HG03108 (cell line): ENCODE results near the gene GCNT2.
"Not testable (repeated sequence)": the region's sequence is repeated elsewhere in the genome, so short reads cannot be mapped to it uniquely, and the experiment has no call there.

Source experiments
- ATAC-seq: cut with Tn5 transposase; IDR thresholded peaks from one replicate; pipeline ENCODE4 v1.9.1; 2021; ENCODE audit warnings: moderate library complexity; ENCODE audit not compliant: unreplicated experiment

Gene GCNT2

DNA sequence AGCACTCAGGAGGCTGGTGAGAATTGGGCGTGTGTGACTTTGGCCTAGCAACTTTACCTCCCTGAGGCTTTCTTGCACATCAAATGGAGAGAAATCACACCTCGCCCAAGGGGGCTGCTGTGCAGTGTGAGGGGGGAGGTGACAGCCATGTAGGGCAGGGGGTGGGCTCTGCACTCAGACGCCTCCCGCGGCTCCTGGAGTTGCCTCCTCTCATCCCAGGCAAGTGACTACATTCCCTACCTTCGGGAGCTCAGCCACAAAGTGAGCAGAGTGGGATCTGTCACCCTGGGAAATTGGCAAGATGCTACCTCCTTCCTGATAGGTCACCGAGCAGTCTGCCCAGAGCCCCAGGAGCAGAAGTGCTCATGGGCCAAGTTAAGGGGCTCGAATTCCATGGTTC, 56.0 kb downstream of the GCNT2 start:
- no peak for ATAC-seq

DNA sequence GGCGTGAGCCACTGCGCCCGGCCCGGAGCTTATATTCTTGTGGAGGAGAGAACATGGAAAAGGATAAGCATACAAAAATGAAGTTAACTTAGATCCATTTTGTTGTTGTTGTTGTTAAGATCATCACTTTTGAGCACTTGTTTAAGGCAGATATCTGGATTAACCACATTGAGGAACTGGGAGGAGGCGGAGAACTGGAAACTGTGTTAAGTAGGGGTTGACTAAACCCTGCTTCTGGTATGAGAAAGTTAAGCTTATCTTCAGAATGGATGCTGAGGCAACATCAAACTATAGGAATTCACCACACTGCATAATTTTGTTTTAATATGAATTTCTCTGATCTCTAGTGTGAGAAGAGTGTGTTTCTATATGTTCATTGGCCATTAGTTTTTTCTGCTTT, 57.6 kb downstream of the GCNT2 start:
- no peak for ATAC-seq

DNA sequence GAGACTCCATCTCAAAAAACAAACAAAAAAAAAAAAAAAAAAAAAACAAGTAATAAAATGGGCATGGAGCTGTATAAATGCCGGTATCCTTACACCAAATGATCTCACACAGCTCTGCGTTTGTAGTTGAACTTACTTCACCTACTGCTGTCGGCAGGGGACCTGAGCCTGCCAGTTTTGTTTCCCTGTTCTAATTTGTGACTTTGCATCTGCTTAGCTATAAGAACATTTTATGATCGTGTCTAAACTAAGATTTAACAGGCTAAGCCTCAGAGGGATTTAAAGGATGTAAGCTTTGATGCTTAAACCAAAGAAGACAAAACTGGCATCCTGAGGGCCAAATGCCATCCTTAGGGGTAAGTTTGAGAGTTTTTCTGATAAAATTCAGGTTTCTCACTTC, 58.7 kb downstream of the GCNT2 start:
- ATAC-seq: no peak

DNA sequence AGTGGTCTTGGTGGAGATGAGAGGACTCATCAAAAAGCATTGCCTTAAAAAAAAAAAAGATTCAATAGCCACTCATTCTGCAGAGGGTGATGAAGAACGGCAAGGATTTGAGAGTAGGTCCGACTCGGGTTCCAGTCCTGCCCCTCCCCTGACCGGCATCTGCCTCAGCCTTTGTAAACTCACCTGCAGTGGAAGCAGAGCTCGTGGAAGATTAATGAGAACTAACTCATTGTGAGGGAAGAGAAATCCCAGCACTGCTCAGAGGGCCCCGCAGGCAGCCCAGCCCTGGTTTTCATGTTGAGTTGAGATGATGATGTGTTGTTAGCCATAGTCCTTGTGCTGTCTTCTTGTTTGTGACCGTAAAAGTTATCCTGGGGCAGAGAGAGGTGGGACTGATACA, 59.4 kb downstream of the GCNT2 start:
- ATAC-seq: no peak

DNA sequence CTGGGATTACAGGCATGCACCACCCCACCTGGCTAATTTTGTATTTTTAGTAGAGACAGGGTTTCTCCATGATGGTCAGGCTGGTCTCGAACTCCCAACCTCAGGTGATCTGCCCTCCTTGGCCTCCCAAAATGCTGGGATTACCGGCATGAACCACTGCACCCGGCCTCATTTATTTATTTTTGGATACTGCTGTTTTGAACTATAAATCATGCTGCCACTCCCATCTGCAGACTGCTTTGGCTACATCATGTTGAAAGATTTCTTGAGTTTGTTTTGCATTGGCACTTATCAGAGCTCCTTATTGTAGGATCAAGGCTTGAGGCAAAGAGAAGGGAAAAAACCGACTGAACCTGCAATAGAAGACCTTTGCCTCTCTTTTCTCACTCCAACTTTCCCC, 60.3 kb downstream of the GCNT2 start:
- ATAC-seq: not testable (repeated sequence)

DNA sequence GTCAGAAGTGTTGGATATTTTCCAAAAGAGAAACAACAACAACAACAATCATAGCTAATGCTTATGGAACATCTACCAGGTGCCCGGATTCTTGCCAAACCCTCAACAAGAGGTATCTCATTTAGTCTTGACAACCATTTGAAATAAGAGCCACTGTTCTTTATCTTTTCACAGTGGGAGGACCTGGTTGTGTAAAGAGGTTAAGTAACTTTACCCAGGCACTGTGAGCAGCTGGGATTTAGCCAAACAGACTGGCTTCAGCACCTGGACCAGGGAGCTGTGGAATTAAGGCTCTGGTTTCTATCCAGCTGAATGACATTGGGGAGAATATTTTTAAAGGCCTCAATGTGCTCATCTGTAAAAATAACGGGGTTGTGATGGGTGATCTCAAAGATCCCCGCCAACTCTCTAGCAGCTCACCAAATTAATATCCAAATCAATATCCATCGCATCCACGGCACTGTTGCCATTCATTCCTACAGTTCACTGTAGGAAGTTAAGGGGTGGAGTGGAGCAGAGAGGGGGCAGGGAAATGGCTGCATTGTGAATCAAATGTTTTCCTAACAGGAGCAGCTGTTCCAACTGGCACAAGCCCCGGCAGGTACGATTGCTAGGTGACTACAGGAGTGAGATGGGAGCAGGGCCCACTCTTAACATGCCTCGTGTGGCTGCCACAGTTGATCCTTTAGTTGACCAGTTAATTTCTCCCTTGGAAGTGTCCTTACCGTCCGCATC, 61.8 kb downstream of the GCNT2 start:
- no peak for ATAC-seq

DNA sequence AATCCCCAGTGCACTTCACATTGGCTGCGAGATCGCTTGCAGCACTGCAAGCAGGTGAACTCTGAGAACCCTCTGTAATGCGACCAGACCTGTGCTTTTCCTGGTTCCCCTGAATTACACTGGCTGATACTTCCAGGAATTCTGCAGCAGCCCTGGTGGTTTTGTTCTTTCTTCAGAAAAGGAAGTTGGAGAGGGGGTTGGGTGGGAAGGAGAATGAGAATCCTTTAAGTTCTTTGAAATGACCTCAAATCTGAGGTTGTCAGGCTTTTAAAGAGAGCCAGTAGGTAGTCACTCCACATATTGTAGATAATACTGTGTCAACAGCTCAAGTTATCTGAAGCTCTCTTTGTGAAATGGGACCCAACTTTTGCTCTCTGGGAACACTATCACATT, 62.4 kb downstream of the GCNT2 start:
- no peak for ATAC-seq

GRCh38 chr6:10584607-10585006, 63.5 kb downstream of the GCNT2 start:
- ATAC-seq: no peak

DNA sequence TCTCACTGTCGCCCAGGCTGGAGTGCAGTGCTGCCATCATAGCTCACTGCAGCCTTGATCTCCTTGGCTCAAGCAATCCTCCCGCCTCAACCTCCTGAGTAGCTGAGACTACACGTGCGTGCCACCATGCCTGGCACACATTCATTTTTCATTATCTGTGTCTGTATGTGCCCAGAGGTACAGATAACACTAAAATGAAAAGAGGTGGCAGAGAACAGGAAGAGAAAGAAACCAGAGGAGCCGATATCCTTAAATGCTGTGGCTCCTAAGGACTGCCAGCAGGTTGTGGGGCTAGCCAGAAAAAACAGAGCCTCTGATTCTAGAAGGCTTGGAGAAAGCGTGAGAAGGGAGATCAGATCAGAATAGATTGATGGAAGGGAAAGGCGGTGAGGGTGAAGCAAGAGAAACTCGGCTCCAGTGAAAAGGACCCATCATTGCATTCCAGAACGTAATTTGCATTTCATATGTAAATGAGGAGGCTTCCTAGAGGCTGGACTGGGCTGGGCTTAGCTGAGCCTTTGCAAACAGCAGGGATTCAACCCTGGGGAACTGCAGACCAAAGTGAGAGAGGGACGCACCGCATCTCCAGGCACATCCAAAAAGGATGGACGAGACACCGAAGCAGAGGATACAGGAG, 64.2 kb downstream of the GCNT2 start:
- no peak for ATAC-seq

DNA sequence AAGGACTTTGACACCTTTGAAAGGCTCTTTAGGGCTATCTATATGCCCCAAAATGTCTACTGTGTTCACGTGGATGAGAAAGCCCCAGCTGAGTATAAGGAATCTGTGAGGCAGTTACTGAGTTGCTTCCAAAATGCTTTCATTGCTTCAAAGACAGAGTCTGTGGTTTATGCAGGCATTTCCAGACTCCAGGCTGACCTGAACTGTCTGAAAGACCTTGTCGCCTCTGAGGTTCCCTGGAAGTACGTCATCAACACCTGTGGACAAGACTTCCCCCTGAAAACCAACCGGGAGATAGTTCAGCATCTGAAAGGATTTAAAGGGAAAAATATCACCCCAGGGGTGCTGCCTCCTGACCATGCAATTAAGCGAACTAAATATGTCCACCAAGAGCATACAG, 65.2 kb downstream of the GCNT2 start:
- no peak for ATAC-seq

- ATAC-seq: no peak
Measured at GRCh38 chr6:10587656-10588406, 66.7 kb downstream of the GCNT2 start.

DNA sequence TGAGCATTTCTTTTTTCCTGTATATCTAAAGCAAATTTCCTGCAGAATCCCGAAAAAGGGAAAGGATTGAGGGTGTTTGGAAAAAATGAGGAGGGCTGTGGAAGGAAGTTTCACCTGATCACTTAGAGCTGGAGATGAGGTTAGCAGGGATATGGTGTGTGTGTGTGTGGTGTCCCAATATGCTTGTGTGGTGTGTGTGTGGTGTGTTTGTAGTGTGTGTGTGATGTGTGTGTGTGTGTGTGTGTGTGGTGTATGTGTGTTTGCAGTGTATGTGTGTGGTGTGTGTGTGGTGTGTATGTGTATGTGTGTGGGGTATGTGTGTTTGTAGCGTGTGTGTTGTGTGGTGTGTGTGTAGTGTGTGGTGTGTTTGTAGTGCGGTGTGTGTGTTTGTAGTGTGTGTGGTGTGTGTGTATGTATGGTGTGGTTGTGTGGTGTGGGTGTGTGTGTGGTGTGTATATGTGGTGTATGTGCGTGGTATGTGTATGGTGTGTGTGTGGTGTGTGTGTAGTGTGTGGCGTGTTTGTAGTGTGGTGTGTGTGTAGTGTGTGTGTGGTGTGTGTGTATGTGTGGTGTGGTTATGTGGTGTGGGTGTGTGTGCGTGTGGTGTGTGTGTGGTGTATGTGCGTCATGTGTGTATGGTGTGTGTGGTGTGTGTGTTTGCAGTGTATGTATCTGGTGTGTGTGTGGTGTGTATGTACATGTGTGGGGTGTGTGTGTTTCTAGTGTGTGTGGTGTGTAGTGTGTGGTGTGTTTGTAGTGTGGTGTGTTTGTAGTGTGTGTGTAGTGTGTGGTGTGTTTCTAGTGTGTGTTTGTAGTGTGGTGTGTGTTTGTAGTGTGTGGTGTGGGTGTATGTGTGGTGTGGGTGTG, 67.6 kb downstream of the GCNT2 start:
- ATAC-seq: no peak

- no peak for ATAC-seq
Measured at GRCh38 chr6:10589429-10589727, 68.2 kb downstream of the GCNT2 start.

DNA sequence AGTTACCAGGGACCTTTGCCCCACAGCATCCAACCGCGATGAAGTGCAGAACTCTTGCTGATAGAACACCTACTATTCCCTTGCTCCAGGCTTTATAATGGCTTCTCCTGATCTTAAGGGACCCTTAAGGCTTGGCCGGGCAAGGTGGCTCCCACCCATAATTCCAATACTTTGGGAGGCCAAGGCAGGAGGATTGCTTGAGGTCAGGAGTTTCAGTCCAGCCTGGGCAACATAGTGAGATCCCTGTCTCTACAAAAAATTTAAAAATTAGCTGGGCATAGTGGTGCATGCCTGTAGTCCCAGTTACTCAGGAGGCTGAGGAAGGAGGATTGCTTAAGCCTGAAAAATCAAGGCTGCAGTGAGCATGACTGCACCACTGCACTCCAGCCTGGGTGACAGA, 68.8 kb downstream of the GCNT2 start:
- ATAC-seq: no peak

- ATAC-seq: no peak
Measured at GRCh38 chr6:10591422-10592160, 70.4 kb downstream of the GCNT2 start.

- no peak for ATAC-seq
Measured at GRCh38 chr6:10595731-10596664, 74.8 kb downstream of the GCNT2 start.

- no peak for ATAC-seq
Measured at GRCh38 chr6:10597499-10598001, 76.4 kb downstream of the GCNT2 start.

DNA sequence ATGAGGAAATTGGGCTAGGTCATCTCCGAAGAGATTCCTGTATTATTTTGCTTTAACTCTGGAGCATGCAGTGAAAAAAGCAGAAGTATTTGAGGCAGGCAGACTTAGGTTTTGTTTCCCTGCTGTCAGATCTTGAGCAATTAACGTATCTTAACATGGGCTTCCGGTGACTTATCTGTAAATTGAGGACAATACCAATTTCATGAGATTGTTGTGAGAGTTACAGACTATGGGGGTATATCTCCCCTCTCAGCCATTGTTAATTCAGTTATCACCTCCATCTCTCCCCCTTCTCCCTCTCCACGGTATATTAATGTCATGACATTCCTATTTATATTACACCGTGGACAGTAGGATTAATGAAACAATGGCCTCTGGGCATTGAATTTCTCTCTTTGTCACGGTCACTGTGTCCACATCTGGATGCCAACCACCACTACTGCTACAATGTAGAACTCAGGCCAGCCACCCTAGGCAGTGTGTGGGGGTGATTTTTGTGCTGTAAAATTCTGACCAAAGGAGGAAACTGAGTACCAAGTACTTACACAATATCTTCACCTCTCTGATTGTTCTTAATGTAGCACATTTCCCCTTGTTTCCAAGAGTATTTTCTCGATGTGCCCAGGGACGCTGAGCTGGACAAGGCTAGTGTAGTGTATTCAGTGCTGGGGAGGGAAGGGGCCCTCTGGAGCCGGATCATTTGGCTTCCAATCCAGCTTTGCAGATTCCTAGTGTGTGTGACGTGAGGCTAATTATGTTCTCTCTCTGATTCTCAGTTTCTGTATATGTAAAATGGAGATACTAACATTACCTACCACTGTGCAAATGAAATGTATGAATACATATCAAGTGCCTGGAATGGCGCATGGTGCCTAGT, 77.2 kb downstream of the GCNT2 start:
- no peak for ATAC-seq
